K562 (cell line): ENCODE results near the gene RCE1. TPM values are rescaled to one million over a fixed set of nuclear protein-coding genes. Genes with fewer than 3 reads are reported as not detected.

ENCODE experiments used
- CBFA2T2 ChIP-seq: fragments of 450-650 bp; conservative IDR thresholded peaks from 2 replicates; pipeline ENCODE4 v1.6.1; 2017; ENCODE audit warnings: mild to moderate bottlenecking
- DNMT1 ChIP-seq: fragments of 450-650 bp; IDR thresholded peaks from 2 replicates; pipeline ENCODE4 v1.6.1; 2016; ENCODE audit warnings: antibody characterized with exemption, mild to moderate bottlenecking
- ETV5 ChIP-seq: sonication (generic); formaldehyde crosslinking; IDR thresholded peaks from 2 replicates; pipeline ENCODE4 v1.4.0; 2020; ENCODE audit warnings: low read depth, mild to moderate bottlenecking, missing genetic modification reagents
- HMG20B ChIP-seq: fragments of 250-450 bp; sonication (Bioruptor Pico); IDR thresholded peaks from 2 replicates; pipeline ENCODE4 v1.5.0; 2021; ENCODE audit warnings: mild to moderate bottlenecking
- KAT2B ChIP-seq: IDR thresholded peaks from one replicate; pipeline ENCODE4 v1.6.1; 2012; ENCODE audit warnings: low read depth, mild to moderate bottlenecking, control low read depth, inconsistent platforms, low read length, moderate library complexity
- KLF16 ChIP-seq: IDR thresholded peaks from 2 replicates; pipeline ENCODE4 v1.6.1; 2016; ENCODE audit warnings: antibody characterized with exemption
- MAZ ChIP-seq, 2 experiments: fragments of 450-650 bp in 1 of 2; sonication (generic) in 1 of 2; formaldehyde crosslinking; IDR thresholded peaks in 1 of 2; conservative IDR thresholded peaks in 1 of 2; 2 replicates each; pipeline versions ENCODE4 v1.4.0 to v1.5.0; 2020; ENCODE audit warnings: mild to moderate bottlenecking in 1 of 2, missing genetic modification reagents in 1 of 2
- MGA ChIP-seq: fragments of 450-650 bp; IDR thresholded peaks from 2 replicates; pipeline ENCODE4 v1.6.1; 2016; ENCODE audit warnings: mild to moderate bottlenecking, moderate library complexity
- NUFIP1 ChIP-seq: fragments of 450-650 bp; IDR thresholded peaks from 2 replicates; pipeline ENCODE4 v1.6.1; 2018; ENCODE audit not compliant: partially characterized antibody
- PHF21A ChIP-seq: fragments of 450-650 bp; IDR thresholded peaks from 2 replicates; pipeline ENCODE4 v1.6.1; 2017; ENCODE audit warnings: low read depth, borderline replicate concordance
- POLR2H ChIP-seq: IDR thresholded peaks from 2 replicates; pipeline ENCODE4 v1.6.1; 2016; ENCODE audit warnings: missing genetic modification characterization, low read depth, mild to moderate bottlenecking, control low read depth, missing compliant biosample characterization, moderate library complexity
- PTRF ChIP-seq: fragments of 450-650 bp; IDR thresholded peaks from 2 replicates; pipeline ENCODE4 v1.6.1; 2016; ENCODE audit warnings: mild to moderate bottlenecking, missing genetic modification characterization, missing compliant biosample characterization
- ZC3H11A ChIP-seq: IDR thresholded peaks from 2 replicates; pipeline ENCODE4 v1.6.1; 2012; ENCODE audit warnings: low read depth, low read length, improper control_type of control experiment
- ZFX ChIP-seq: sonication (generic); formaldehyde crosslinking; IDR thresholded peaks from 2 replicates; pipeline ENCODE4 v1.8.0; 2022; ENCODE audit warnings: mild to moderate bottlenecking, missing genetic modification reagents, moderate library complexity
- ZKSCAN1 ChIP-seq: fragments of 150-350 bp; IDR thresholded peaks from 2 replicates; pipeline ENCODE4 v1.6.1; 2016; ENCODE audit warnings: low read depth, low read length
- ZNF24 ChIP-seq: fragments of 450-650 bp; IDR thresholded peaks from 2 replicates; pipeline ENCODE4 v1.6.1; 2016
- ZNF263 ChIP-seq: sonication (generic); formaldehyde crosslinking; IDR thresholded peaks from 2 replicates; pipeline ENCODE4 v1.8.0; 2022; ENCODE audit warnings: mild to moderate bottlenecking, missing genetic modification reagents, borderline replicate concordance
- ZNF696 ChIP-seq: fragments of 250-450 bp; sonication (Bioruptor Pico); conservative IDR thresholded peaks from 2 replicates; pipeline ENCODE4 v1.4.0; 2020; ENCODE audit warnings: mild to moderate bottlenecking, moderate library complexity
- polyA plus RNA-seq, 8 experiments: library from polyadenylated mRNA; depleted of rRNA in 4 of 8; stranded (reverse) in 5 of 8; unstranded in 3 of 8; fragments of >200 nt; fragmentation: Nextera tagmentation in 2 of 8; fragmentation: Illumina TruSeq in 1 of 8; extraction: Ambion mirVana in 2 of 8; extraction: Trizol in 1 of 8; gene quantifications; 2 replicates each; pipeline versions ENCODE4 v1.2.1 to v1.2.3, GENCODE V29; 2011 to 2014; ENCODE audit warnings: inconsistent platforms in 1 of 8, missing spikeins in 1 of 8
- total RNA-seq, 7 experiments: library from RNA; depleted of rRNA in 6 of 7; stranded (reverse); fragments of >200 nt in 6 of 7; fragmentation: Illumina TruSeq in 2 of 7; extraction: Trizol in 2 of 7; gene quantifications; 2 replicates each; pipeline versions ENCODE4 v1.2.1 to v1.2.3, GENCODE V29; 2011 to 2021; ENCODE audit warnings: low replicate concordance in 1 of 7

Gene RCE1
- total and polyA plus RNA-seq, 9 of the 15 experiments (the other 6 are each of a cell fraction or from before 2014, with no cell fraction given): 0.75 to 41.5 (median 15.1) TPM

- TF ChIP-seq MGA (no peak), ZFX (no peak), MAZ (CRISPR knock-in tag; conservative IDR thresholded peaks at IDR 0.05 in 1 of 2, IDR thresholded peaks at IDR 0.05 in 1 of 2) (0 out of 4 replicates have a peak, but pooled peaks of 1 of the 2 experiments have one; percentile 31), CBFA2T2 (no peak), ZNF24 (no peak), PHF21A (no peak), KAT2B (no peak), ZC3H11A (no peak), ZNF696 (CRISPR knock-in tag) (no peak), ZKSCAN1 (no peak), HMG20B (no peak), DNMT1 (no peak), PTRF (tag) (no peak), NUFIP1 (no peak), ZNF263 (CRISPR knock-in tag) (no peak), KLF16 (no peak), ETV5 (CRISPR knock-in tag) (0 out of 2 replicates have a peak, but pooled peaks have one; percentile 45), POLR2H (tag) (no peak)
Measured at GRCh38 chr11:66883016-66883965, 40.0 kb downstream of the RCE1 start (continued).
